ENCODE measurements around the gene PDCD2L.

DNA sequence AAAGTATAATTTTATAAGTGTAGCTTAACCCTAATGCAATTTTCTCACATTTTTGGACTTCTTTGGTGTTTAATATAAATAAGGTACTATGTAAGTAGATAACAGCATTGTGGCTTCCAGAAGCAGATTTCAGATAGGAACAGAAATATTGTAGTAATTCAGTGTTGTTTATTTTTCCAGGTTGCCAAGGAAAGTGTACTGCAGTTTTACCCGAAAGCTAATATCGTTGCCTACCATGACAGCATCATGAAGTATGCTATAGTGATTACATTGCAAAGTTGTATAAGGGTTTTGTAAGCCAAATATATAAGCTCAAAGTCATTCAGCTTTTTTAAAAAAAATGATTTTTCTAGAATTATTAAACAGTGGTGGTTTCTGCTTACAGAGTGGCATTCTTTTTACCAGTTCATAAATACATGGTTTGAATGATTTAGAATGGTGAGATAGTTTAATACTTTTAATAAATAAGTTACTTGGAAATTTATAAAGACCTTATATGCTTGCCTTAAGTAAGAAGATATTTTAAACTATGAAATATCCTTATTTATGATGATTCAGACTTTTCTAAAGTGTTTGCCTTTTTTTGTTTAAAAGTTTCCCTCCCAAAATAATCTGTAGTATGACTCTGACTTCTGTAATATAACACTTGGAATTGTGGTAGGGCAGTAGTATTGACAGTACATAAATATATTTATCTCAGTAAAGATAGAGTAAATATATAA, 27.6 kb downstream of the PDCD2L start:
- TF ChIP-seq, protein P1, sequence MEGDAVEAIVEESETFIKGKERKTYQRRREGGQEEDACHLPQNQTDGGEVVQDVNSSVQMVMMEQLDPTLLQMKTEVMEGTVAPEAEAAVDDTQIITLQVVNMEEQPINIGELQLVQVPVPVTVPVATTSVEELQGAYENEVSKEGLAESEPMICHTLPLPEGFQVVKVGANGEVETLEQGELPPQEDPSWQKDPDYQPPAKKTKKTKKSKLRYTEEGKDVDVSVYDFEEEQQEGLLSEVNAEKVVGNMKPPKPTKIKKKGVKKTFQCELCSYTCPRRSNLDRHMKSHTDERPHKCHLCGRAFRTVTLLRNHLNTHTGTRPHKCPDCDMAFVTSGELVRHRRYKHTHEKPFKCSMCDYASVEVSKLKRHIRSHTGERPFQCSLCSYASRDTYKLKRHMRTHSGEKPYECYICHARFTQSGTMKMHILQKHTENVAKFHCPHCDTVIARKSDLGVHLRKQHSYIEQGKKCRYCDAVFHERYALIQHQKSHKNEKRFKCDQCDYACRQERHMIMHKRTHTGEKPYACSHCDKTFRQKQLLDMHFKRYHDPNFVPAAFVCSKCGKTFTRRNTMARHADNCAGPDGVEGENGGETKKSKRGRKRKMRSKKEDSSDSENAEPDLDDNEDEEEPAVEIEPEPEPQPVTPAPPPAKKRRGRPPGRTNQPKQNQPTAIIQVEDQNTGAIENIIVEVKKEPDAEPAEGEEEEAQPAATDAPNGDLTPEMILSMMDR (IDR thresholded peaks at IDR 0.05; ENCODE audit: poor library complexity, severe bottlenecking) = no peak
- no peak for TF ChIP-seq EZH2 (IDR thresholded peaks at IDR 0.05; ENCODE audit: borderline replicate concordance, insufficient read depth, low read length, poor library complexity, severe bottlenecking)
